BJ (cell line): Measurements from ENCODE around the gene KAT7. TPM values are rescaled to one million over a fixed set of nuclear protein-coding genes. Genes with fewer than 3 reads are reported as not detected.

Experiments
- CTCF ChIA-PET: fragments of 350-600 bp; formaldehyde crosslinking; extraction: SDS; loops from one replicate; lab custom pipeline; 2021; ENCODE audit warnings: antibody characterized with exemption, inconsistent platforms; lab: Yijun Ruan, JAX
- POLR2A ChIA-PET: fragments of 300-600 bp; sonication (Branson Sonifier 250); formaldehyde crosslinking; extraction: SDS; loops from one replicate; lab custom pipeline; 2021; ENCODE audit warnings: antibody characterized with exemption; lab: Charles Lee
- DNase-seq: peaks from one replicate; pipeline ENCODE4 v3.0.0-alpha.2; 2011; ENCODE audit warnings: low read depth
- H3K27me3 ChIP-seq: 2 replicates; pipeline ENCODE4 v1.6.0; 2011; ENCODE audit warnings: low read length; ENCODE audit not compliant: control insufficient read depth, insufficient read depth
- H3K36me3 ChIP-seq: 2 replicates; pipeline ENCODE4 v1.5.1; 2011; ENCODE audit warnings: low read length; ENCODE audit not compliant: control insufficient read depth, insufficient read depth
- H3K4me3 ChIP-seq: 2 replicates; pipeline ENCODE4 v1.5.1; 2011; ENCODE audit warnings: low read depth, mild to moderate bottlenecking, control low read depth, low read length
- CTCF ChIP-seq: IDR thresholded peaks from 2 replicates; pipeline ENCODE4 v1.5.1; 2011; ENCODE audit warnings: low read depth, mild to moderate bottlenecking, control low read depth, inconsistent platforms, low read length, moderate library complexity; ENCODE audit not compliant: insufficient read depth
- polyA plus RNA-seq: library from polyadenylated mRNA; depleted of rRNA; stranded (reverse); fragments of >200 nt; gene quantifications from 2 replicates; pipeline ENCODE4 v1.2.3, GENCODE V29; 2011

The KAT7 gene
- polyA plus RNA-seq, 1 experiment, result 23.0 TPM

- H3K27me3 ChIP-seq, result peaks cover 14% of the 10 kb centered on the region
- POLR2A ChIA-PET, result no interaction called here
- TF ChIP-seq CTCF, result no peak
- no peak overlapping the region for H3K4me3 ChIP-seq
- DNase-seq, result no peak
- H3K36me3 ChIP-seq, result no peaks in the 10 kb centered on the region
- CTCF ChIA-PET, result interaction anchor here (5.0 to 23.9 kb wide), 2 partner anchors 12 to 130 kb away, joined by 23 to 464 read pairs; partner anchors contain the start of gene DLX3
Measured at GRCh38 chr17:49866882-49867413, 78.5 kb downstream of the KAT7 start.

- DNase-seq, result no peak
- CTCF ChIA-PET, result interaction anchor here (1.4 to 23.9 kb wide), 3 partner anchors 9 to 128 kb away, joined by 3 to 464 read pairs (median 10); partner anchors contain the start of gene DLX3
Measured at GRCh38 chr17:49869038-49869374, 80.5 kb downstream of the KAT7 start.

GRCh38 chr17:49870298-49870697, 81.8 kb downstream of the KAT7 start:
- Histone ChIP-seq H3K4me3 (no peak overlapping the region), H3K27me3 (peaks cover 18% of the 10 kb centered on the region), H3K36me3 (no peaks in the 10 kb centered on the region)
- CTCF ChIA-PET, result interaction anchor here (1.0 to 23.9 kb wide), 5 partner anchors 9 to 127 kb away, joined by 3 to 464 read pairs (median 10); partner anchors contain the start of gene DLX3
- POLR2A ChIA-PET, result no interaction called here
- TF ChIP-seq CTCF, result no peak
- no peak for DNase-seq

More at GRCh38 chr17:49869038-49869374, 80.5 kb downstream of the KAT7 start:
- TF ChIP-seq CTCF, result no peak
- H3K4me3 ChIP-seq, result no peak overlapping the region
- POLR2A ChIA-PET, result no interaction called here
- peaks cover 20% of the 10 kb centered on the region for H3K27me3 ChIP-seq
- H3K36me3 ChIP-seq, result no peaks in the 10 kb centered on the region

- ChIA-PET POLR2A (no interaction called here), CTCF (interaction anchor here (1.4 to 23.9 kb wide), 3 partner anchors 9 to 126 kb away, joined by 6 to 464 read pairs (median 13); partner anchors contain the start of gene DLX3)
- H3K4me3 ChIP-seq, result no peak overlapping the region
- DNase-seq, result no peak
- H3K27me3 ChIP-seq, result peaks cover 19% of the 10 kb centered on the region
- no peak for TF ChIP-seq CTCF
- H3K36me3 ChIP-seq, result no peaks in the 10 kb centered on the region
Measured at GRCh38 chr17:49871211-49871610, 82.7 kb downstream of the KAT7 start.

- no peak overlapping the region for H3K4me3 ChIP-seq
- H3K36me3 ChIP-seq, result no peaks in the 10 kb centered on the region
- no peak for TF ChIP-seq CTCF
- no peak for DNase-seq
- CTCF ChIA-PET, result interaction anchor here (1.1 to 23.9 kb wide), 4 partner anchors 11 to 124 kb away, joined by 4 to 464 read pairs (median 8); partner anchors contain the start of gene DLX3
- H3K27me3 ChIP-seq, result peaks cover 18% of the 10 kb centered on the region
- POLR2A ChIA-PET, result no interaction called here
Measured at GRCh38 chr17:49872754-49873377, 84.4 kb downstream of the KAT7 start.
